Esophagus squamous epithelium (tissue), 4 donors: Measurements from ENCODE around the gene GRIK1.

Experiments used
- POLR2A ChIP-seq, 4 donors: fragments of 450-650 bp; IDR thresholded peaks; one replicate each; pipeline ENCODE4 v1.6.1; 2017; ENCODE audit warnings: antibody characterized with exemption in 4 of 4, mild to moderate bottlenecking in 4 of 4, moderate library complexity in 3 of 4
- TF ChIP-seq, protein P1 (sequence below), 6 experiments: fragments of 450-650 bp in 4 of 6; fragments of 200-600 bp in 2 of 6; sonication (generic) in 2 of 6; IDR thresholded peaks; one replicate each; pipeline ENCODE4 v1.5.1; 2016 to 2019; ENCODE audit warnings: antibody characterized with exemption in 6 of 6, mild to moderate bottlenecking in 4 of 6, moderate library complexity in 4 of 6

GRCh38 chr21:29547998-29548397, 391.8 kb downstream of the GRIK1 start:
- TF ChIP-seq POLR2A (IDR thresholded peaks at IDR 0.05) = no peak
- TF ChIP-seq, protein P1, sequence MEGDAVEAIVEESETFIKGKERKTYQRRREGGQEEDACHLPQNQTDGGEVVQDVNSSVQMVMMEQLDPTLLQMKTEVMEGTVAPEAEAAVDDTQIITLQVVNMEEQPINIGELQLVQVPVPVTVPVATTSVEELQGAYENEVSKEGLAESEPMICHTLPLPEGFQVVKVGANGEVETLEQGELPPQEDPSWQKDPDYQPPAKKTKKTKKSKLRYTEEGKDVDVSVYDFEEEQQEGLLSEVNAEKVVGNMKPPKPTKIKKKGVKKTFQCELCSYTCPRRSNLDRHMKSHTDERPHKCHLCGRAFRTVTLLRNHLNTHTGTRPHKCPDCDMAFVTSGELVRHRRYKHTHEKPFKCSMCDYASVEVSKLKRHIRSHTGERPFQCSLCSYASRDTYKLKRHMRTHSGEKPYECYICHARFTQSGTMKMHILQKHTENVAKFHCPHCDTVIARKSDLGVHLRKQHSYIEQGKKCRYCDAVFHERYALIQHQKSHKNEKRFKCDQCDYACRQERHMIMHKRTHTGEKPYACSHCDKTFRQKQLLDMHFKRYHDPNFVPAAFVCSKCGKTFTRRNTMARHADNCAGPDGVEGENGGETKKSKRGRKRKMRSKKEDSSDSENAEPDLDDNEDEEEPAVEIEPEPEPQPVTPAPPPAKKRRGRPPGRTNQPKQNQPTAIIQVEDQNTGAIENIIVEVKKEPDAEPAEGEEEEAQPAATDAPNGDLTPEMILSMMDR (IDR thresholded peaks at IDR 0.05) = no peak
